ENCODE data around the gene UGT1A8.

DNA sequence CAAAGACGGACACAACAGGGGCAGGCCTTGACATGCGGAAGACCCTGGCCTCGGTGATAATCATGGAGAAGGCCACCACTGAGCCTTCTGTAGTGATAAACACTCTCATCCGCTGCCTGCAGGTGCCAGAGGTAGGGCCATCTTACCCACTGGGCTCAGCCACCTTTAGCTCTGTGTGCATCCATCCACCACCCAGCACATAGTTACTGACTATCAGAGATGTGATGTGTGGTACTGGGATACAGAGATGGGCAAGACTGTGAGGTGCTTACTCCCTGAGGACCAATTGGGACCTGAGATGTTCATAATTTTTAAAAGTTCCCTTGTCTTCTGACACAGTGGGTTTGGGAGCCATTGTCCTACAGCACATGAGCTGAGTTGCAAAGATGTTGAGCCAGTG lies 162.3 kb downstream of the UGT1A8 start:
- TF ChIP-seq CTCF (IDR thresholded peaks at IDR 0.05; ENCODE audit: low read depth, low read length) (no peak), EZH2phosphoT487 (IDR thresholded peaks at IDR 0.05; ENCODE audit: low read depth) (no peak)

Measured in OCI-LY3 (cell line).